SU-DHL-6 (cell line): ENCODE results near the gene EEPD1.

Experiments
- CTCF ChIP-seq: fragments of 200-600 bp; sonication (generic); IDR thresholded peaks from one replicate; pipeline ENCODE4 v1.5.1; 2017; ENCODE audit warnings: antibody characterized with exemption, mild to moderate bottlenecking, low read length, moderate library complexity; ENCODE audit not compliant: insufficient read depth, poor library complexity, severe bottlenecking
- EZH2phosphoT487 ChIP-seq: fragments of 200-600 bp; sonication (generic), shearing (Covaris generic); conservative IDR thresholded peaks from 2 replicates; pipeline ENCODE4 v1.6.1; 2018; ENCODE audit warnings: mild to moderate bottlenecking, antibody characterized with exemption, low read length, moderate library complexity, mixed read lengths

- TF ChIP-seq CTCF: no peak
- no peak for TF ChIP-seq EZH2phosphoT487
Measured at GRCh38 chr7:36217211-36217960, 64.3 kb downstream of the EEPD1 start.
